AG09309 (cell line): ENCODE results near the gene PROM2.

Source experiments
- DNase-seq: peaks from one replicate; pipeline ENCODE4 v3.0.0-alpha.2; 2010; ENCODE audit warnings: low read depth
- H3K4me3 ChIP-seq: 2 replicates; pipeline ENCODE4 v1.5.1; 2011; ENCODE audit warnings: mild to moderate bottlenecking, low read depth, low read length, moderate library complexity; ENCODE audit not compliant: control insufficient read depth
- CTCF ChIP-seq: IDR thresholded peaks from 2 replicates; pipeline ENCODE4 v1.5.1; 2011; ENCODE audit warnings: mild to moderate bottlenecking, low read depth, low read length, inconsistent platforms; ENCODE audit not compliant: insufficient read depth, control insufficient read depth; ENCODE audit errors: missing control alignments

PROM2 gene

GRCh38 chr2:95334916-95335641, 60.8 kb downstream of the PROM2 start:
- no peak overlapping the region for H3K4me3 ChIP-seq
- DNase-seq = no peak
- no peak for TF ChIP-seq CTCF

GRCh38 chr2:95336406-95336805, 62.2 kb downstream of the PROM2 start:
- no peak for TF ChIP-seq CTCF
- no peak overlapping the region for H3K4me3 ChIP-seq
- DNase-seq = no peak

GRCh38 chr2:95337829-95338228, 63.6 kb downstream of the PROM2 start:
- DNase-seq = no peak
- TF ChIP-seq CTCF = no peak

More at GRCh38 chr2:95337829-95338228, 63.6 kb downstream of the PROM2 start:
- no peak overlapping the region for H3K4me3 ChIP-seq
